ENCODE results near the gene ZNF281.
"Not testable (repeated sequence)": the region's sequence is repeated elsewhere in the genome, so short reads cannot be mapped to it uniquely, and the experiment has no call there.

ZNF281 gene

GRCh38 chr1:200409761-200410565, at the start of gene ZNF281:
ZNF281 (minus strand) TSS chr1:200410036; CDS start chr1:200409705, 331 bp downstream.
- peak; percentile 84 to 85 for DNase-seq (ENCODE audit: low read depth in 2 of 2)

- DNase-seq (ENCODE audit: low read depth in 2 of 2): no peak
Observed at GRCh38 chr1:200458780-200459179, 48.9 kb upstream of the ZNF281 start.

- no peak for DNase-seq (ENCODE audit: low read depth in 2 of 2)
Observed at GRCh38 chr1:200457810-200458209, 48.0 kb upstream of the ZNF281 start.

GRCh38 chr1:200454425-200454824, 44.6 kb upstream of the ZNF281 start:
- no peak for DNase-seq (ENCODE audit: low read depth in 2 of 2)

DNA sequence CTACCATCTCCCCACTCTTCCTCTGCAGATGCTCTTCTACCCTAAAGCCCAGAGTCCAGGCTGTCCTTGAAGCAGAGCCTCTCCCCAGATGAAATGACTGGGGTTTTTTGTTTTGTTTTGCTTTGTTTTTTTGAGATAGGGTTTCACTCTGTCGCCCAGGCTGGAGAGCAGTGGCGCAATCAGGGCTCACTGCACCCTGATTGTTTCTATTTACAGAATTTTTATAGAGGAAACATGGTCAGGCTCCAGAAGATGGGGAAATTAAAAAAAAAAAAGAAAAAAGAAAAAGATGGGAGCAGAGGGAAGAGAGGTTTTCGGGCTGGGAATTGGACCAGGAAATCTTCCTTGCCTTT, 43.7 kb upstream of the ZNF281 start:
- no peak for DNase-seq (ENCODE audit: low read depth in 2 of 2)

- DNase-seq (ENCODE audit: low read depth in 2 of 2): no peak
Observed at GRCh38 chr1:200452850-200453552, 43.2 kb upstream of the ZNF281 start.

- DNase-seq (ENCODE audit: low read depth in 2 of 2): no peak
Observed at GRCh38 chr1:200448034-200448762, 38.4 kb upstream of the ZNF281 start.

DNA sequence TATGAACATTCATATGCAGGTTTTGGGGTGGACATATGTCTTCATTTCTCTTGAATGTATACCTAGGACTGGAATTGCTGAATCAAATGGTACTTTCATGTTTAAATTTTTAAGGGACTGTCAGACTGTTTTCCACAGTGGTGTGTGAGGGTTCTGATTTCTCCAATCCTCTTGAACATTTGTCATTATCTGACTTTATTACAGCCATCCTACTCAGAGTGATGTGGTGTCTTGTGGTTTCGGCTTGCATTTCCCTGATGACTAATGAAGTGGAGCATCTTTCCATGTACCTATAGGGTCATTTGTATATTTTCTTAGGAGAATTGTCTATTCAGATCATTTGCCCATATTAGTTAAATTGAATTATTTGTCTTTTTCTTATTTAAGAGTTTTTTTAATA, 35.4 kb upstream of the ZNF281 start:
- no peak for DNase-seq (ENCODE audit: low read depth in 2 of 2)

GRCh38 chr1:200444478-200444877, 34.6 kb upstream of the ZNF281 start:
- no peak for DNase-seq (ENCODE audit: low read depth in 2 of 2)

DNA sequence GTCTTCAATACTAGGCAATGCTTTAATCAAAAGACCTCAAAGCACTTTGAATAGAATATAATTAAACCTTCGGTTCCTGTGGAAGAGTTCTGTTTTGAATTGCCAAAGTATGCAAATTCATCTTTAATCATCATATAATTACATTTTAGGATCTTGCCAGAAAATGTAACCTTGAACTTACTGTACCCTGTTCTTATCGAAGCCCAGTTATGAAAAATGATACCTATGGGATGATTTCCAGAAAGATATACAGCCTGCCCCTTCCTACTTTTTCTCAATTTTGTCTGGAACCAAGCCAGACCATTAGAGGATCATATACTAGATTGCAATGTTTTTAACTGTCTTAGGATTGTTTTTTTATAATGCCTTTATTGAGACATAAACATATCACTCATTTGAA, 34.0 kb upstream of the ZNF281 start:
- DNase-seq (ENCODE audit: low read depth in 2 of 2): no peak

DNA sequence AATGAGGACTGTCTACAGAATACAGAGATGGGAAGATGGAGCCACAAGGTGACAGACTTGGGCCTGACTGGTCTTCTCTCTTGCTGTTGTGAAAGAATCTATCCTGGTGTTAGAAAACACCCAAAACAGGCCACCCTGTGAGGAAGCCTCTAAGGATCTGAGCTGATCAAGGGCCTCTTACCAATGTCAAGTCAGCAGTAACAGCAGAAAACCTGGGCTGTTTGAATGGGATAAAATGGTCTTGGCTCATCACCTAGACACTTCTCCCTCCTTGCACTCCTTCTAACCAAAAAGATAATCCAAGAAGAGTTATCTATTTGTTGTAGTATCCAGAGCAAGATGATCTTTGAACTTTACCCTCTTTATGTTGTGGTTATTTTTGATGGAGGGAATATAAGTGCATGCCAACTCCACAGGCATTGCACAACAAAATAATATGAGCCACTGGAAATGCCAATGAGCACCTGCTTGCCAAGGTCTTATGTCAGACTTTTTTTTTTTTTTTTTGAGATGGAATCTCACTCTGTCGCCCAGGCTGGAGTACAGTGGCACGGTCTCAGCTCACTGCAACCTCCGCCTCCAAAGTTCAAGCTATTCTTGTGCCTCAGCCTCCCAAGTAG, 32.8 kb upstream of the ZNF281 start:
- DNase-seq (ENCODE audit: low read depth in 2 of 2): no peak

- no peak for DNase-seq (ENCODE audit: low read depth in 2 of 2)
Observed at GRCh38 chr1:200442023-200442422, 32.2 kb upstream of the ZNF281 start.

GRCh38 chr1:200438911-200439310, 29.1 kb upstream of the ZNF281 start:
- DNase-seq (ENCODE audit: low read depth in 2 of 2): no peak

DNA sequence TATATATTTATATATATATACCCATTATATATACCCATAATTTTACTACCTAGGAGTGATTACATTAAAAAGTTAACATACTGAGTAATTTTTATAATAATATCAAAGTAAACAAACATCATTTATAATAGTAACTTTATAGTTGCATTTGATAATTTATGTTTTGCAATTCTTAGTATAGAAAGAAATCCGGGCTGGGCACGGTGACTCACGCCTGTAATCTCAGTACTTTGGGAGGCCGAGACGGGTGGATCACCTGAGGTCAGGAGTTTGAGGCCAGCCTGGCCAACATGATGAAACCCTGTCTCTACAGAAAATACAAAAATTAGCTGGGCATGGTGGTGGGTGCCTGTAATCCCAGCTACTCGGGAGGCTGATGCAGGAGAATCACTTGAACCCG, 28.6 kb upstream of the ZNF281 start:
- DNase-seq (ENCODE audit: low read depth in 2 of 2): not testable (repeated sequence)

DNA sequence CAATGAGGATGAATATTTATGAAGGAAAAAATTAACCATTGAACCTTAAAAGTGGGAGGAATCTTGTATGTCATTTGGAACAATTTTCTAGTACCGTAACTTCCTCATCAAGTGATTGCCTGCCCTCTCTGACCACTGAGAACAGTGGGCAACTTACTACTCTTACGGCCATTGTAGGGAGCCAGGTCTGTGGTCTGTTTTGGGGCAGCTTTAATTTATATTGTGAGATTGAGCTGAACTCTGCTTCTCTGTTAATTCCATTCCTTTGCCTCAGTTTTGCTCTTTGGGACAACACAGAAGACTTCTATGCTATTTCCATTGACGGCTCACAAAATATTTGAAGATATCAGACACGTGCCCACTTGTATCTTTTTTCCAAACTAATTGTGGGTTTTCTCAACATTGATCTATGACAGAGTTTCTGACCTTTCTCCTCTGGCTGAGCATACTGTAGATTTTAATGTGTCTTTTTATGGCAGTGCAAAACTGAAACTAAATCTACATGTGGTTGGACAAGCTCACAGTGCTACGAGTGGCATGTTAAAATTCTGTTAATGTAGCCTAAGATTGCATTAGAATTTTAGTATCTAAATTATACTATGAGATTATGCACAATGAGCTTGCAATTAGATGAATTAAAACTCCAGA, 27.8 kb upstream of the ZNF281 start:
- no peak for DNase-seq (ENCODE audit: low read depth in 2 of 2)

- DNase-seq (ENCODE audit: low read depth in 2 of 2): no peak
Observed at GRCh38 chr1:200437088-200437487, 27.3 kb upstream of the ZNF281 start.

DNA sequence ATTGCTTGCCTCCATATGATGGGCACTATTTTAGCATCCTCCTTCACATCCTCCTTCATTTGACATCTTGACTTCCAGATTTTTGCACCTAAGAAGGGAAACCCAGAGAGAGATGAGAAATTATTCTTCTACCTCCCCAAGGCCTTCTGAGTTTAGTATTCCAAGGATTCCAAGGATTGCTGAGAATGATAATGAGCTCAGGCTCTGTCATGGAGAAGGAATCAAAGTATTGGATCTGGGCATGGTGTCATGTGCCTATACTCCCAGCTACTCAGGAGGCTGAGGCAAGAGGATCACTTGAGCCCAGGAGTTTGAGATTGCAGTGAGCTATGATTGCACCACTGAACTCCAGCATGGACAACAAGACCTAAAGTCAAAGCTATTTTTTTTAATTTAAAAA, 26.6 kb upstream of the ZNF281 start:
- no peak for DNase-seq (ENCODE audit: low read depth in 2 of 2)

DNA sequence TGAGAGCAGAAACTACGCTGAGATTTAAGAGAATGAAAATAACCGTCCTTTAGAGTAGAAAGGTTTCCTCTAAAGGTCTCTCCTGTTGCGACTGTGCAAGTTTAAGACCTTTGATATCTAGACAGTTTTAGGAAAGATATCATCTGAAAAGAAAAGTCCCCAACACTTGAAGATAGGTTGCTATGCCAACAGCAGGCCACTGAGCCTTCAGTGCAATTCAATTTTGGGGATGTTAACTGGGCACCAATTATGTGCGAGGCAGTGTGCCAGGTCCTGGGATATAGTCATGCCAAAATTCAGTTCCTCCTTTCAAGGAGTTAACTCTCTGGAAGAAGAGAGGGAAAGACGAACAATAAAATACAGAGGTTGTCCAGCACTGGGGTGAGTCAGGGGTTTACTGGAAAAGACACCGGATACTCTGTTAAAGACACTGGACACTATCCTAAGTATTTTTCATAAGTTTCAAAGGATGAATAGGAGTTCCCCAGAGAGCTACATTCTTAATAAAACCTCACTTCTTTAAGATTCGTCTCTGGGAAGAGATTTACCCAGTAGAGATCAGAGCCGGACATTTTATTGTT, 25.5 kb upstream of the ZNF281 start:
- DNase-seq (ENCODE audit: low read depth in 2 of 2): no peak

DNA sequence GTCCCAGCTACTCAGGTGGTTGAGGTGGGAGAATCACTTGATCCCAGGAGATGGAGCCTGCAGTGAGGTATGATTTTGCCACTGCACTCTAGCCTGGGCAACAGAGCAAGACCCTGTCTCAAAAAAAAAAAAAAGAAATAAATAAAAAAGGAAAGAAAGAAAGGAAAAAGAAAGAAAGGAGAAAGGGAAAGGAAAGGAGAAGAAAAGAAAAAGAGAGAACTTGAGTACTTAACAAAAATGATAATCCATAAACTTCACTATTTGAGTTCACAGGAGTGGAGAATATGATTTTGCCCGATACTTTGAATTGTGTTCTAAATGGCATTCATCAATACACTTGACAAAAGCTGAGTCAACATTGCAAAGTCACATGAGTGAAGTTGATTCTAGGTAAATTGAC, 23.8 kb upstream of the ZNF281 start:
- no peak for DNase-seq (ENCODE audit: low read depth in 2 of 2)

GRCh38 chr1:200432586-200432985, 22.8 kb upstream of the ZNF281 start:
- no peak for DNase-seq (ENCODE audit: low read depth in 2 of 2)

GRCh38 chr1:200429221-200429751, 19.4 kb upstream of the ZNF281 start:
- DNase-seq (ENCODE audit: low read depth in 2 of 2): no peak
